Right atrium auricular region (tissue), 2 donors: ENCODE data around the gene PTX4. TPM values are rescaled to one million over a fixed set of nuclear protein-coding genes. Genes with fewer than 3 reads are reported as not detected.

Experiments used
- DNase-seq: peaks from one replicate; pipeline ENCODE4 v3.0.0-alpha.2; 2019; ENCODE audit warnings: low spot score
- H3K27ac ChIP-seq, 2 donors: fragments of 200-600 bp; sonication (generic); 1 replicate in 1 of 2; 2 replicates in 1 of 2; pipeline ENCODE4 v1.5.1; 2016 to 2019
- H3K27me3 ChIP-seq, 2 donors: fragments of 200-600 bp; sonication (generic); one replicate each; pipeline versions ENCODE4 v1.5.1 to v1.6.0; 2017 to 2019
- H3K36me3 ChIP-seq: fragments of 200-600 bp; sonication (generic); one replicate; pipeline ENCODE4 v1.5.1; 2016
- H3K4me1 ChIP-seq, 2 donors: fragments of 200-600 bp; sonication (generic); one replicate each; pipeline versions ENCODE4 v1.5.1 to v1.6.0; 2017 to 2019
- H3K4me3 ChIP-seq, 2 donors: fragments of 200-600 bp; sonication (generic); 1 replicate in 1 of 2; 2 replicates in 1 of 2; pipeline ENCODE4 v1.5.1; 2017 to 2019; ENCODE audit warnings: mild to moderate bottlenecking in 1 of 2, moderate library complexity in 1 of 2
- H3K9me3 ChIP-seq, 2 donors: fragments of 200-600 bp; sonication (generic); one replicate each; pipeline ENCODE4 v1.5.1; 2019
- total RNA-seq, 2 donors: library from RNA; depleted of rRNA; stranded (reverse); fragments of >200 nt; gene quantifications; one replicate each; pipeline ENCODE4 v1.1.0, GENCODE V29; 2016
- TF ChIP-seq, protein P1 (sequence below), 2 donors: fragments of 200-600 bp; sonication (generic); IDR thresholded peaks; one replicate each; pipeline ENCODE4 v1.5.1; 2019; ENCODE audit warnings: antibody characterized with exemption in 2 of 2

The PTX4 gene
- total RNA-seq, 2 donors from 2014 or later: 0.24 TPM; not detected in 1

DNA sequence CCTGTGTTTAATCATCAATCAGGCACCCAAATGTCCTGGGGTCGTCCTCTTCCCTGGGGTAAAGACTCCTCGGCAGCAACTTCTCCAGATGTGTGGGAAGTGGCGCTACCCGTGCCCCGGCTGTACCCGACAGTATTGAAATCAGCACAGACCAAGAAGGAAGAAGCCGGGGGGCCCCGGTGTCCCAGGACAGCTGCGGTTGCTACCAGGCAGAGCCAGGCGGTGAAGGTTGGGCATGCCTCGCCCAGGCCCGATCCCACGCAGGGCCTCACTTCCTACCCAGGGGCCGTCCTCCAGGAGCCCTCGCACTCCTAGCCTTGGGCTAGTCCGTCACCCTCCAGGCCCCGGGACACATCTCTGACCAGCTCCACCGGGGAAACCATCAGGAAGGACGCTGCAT is 35.4 kb downstream of the PTX4 start:
- Histone ChIP-seq H3K4me3 (no peak overlapping the region), H3K27ac (no peak overlapping the region), H3K4me1 (no peaks in the 10 kb centered on the region), H3K27me3 (no peaks in the 10 kb centered on the region), H3K36me3 (peaks cover 86% of the 10 kb centered on the region), H3K9me3 (no peaks in the 10 kb centered on the region)
- no peak for DNase-seq
- TF ChIP-seq, protein P1, sequence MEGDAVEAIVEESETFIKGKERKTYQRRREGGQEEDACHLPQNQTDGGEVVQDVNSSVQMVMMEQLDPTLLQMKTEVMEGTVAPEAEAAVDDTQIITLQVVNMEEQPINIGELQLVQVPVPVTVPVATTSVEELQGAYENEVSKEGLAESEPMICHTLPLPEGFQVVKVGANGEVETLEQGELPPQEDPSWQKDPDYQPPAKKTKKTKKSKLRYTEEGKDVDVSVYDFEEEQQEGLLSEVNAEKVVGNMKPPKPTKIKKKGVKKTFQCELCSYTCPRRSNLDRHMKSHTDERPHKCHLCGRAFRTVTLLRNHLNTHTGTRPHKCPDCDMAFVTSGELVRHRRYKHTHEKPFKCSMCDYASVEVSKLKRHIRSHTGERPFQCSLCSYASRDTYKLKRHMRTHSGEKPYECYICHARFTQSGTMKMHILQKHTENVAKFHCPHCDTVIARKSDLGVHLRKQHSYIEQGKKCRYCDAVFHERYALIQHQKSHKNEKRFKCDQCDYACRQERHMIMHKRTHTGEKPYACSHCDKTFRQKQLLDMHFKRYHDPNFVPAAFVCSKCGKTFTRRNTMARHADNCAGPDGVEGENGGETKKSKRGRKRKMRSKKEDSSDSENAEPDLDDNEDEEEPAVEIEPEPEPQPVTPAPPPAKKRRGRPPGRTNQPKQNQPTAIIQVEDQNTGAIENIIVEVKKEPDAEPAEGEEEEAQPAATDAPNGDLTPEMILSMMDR (IDR thresholded peaks at IDR 0.05): no peak

DNA sequence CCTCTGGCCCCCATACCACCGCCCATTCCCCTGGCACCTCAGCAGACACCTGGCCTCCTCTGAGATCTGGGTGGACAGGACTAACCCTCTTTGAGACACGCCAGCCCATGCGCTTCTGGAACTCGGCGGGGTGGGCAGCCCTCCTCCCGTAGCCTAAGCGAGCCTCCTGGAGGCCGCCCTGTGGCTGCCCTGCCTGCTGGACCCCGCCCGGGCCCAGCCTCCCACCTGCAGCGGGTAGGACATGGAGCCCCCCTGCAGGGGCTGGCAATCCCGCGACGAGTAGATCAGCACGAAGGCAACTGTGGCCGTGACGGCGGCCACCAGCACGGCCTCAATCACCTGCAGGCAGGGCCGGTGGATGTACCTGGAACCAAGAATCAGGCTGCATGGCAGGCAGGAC is 36.2 kb downstream of the PTX4 start:
- H3K27ac ChIP-seq: no peak overlapping the region
- H3K27me3 ChIP-seq: no peaks in the 10 kb centered on the region
- TF ChIP-seq, protein P1 (IDR thresholded peaks at IDR 0.05): no peak
- no peak for DNase-seq
- H3K9me3 ChIP-seq: no peaks in the 10 kb centered on the region
- peaks cover 88% of the 10 kb centered on the region for H3K36me3 ChIP-seq
- no peaks in the 10 kb centered on the region for H3K4me1 ChIP-seq
- H3K4me3 ChIP-seq: no peak overlapping the region

- peaks cover 88% of the 10 kb centered on the region for H3K36me3 ChIP-seq
- DNase-seq: no peak
- TF ChIP-seq, protein P1 (IDR thresholded peaks at IDR 0.05): no peak
- no peak overlapping the region for H3K4me3 ChIP-seq
- H3K4me1 ChIP-seq: no peaks in the 10 kb centered on the region
- H3K27me3 ChIP-seq: no peaks in the 10 kb centered on the region
- no peak overlapping the region for H3K27ac ChIP-seq
- no peaks in the 10 kb centered on the region for H3K9me3 ChIP-seq
Measured at GRCh38 chr16:1451702-1452392, 36.9 kb downstream of the PTX4 start.

- no peak for DNase-seq
- Histone ChIP-seq H3K36me3 (peaks cover 88% of the 10 kb centered on the region), H3K4me1 (no peaks in the 10 kb centered on the region), H3K4me3 (no peak overlapping the region), H3K27me3 (no peaks in the 10 kb centered on the region), H3K9me3 (no peaks in the 10 kb centered on the region), H3K27ac (no peak overlapping the region)
- TF ChIP-seq, protein P1 (IDR thresholded peaks at IDR 0.05): no peak
Measured at GRCh38 chr16:1450841-1451240, 37.9 kb downstream of the PTX4 start.

DNA sequence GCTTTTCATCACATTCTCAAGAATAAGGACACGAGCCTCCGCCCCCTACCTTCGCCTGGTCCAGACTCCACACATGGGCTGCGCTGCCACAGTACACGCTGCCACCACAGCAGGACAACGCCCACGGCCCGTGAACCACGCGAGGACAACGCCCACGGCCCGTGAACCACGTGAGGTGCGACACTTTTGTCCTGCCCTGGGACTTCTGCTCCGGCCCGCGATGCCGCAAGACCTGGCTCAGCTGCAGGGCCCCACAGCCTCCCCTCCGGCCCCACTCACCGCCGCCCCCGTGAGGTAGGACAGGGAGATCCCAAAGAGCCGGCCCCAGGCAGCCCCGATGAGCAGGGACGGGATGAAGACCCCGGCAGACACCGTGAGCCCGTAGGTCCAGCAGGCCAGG is 38.5 kb downstream of the PTX4 start:
- no peak for DNase-seq
- TF ChIP-seq, protein P1 (IDR thresholded peaks at IDR 0.05): no peak

More for the DNA sequence above, 38.5 kb downstream of the PTX4 start:
- Histone ChIP-seq H3K36me3 (peaks cover 86% of the 10 kb centered on the region), H3K9me3 (no peaks in the 10 kb centered on the region), H3K4me1 (no peaks in the 10 kb centered on the region), H3K27me3 (no peaks in the 10 kb centered on the region), H3K4me3 (no peak overlapping the region), H3K27ac (no peak overlapping the region)
